GM21381 (cell line): ENCODE data around the gene DHRS12.
"Not testable (repeated sequence)": the region's sequence is repeated elsewhere in the genome, so short reads cannot be mapped to it uniquely, and the experiment has no call there.

Experiments
- ATAC-seq: cut with Tn5 transposase; IDR thresholded peaks from one replicate; pipeline ENCODE4 v1.9.1; 2021; ENCODE audit warnings: mild to moderate bottlenecking, moderate library complexity; ENCODE audit not compliant: unreplicated experiment

Gene DHRS12

GRCh38 chr13:51828730-51829567 is 25.0 kb upstream of the DHRS12 start:
- no peak for ATAC-seq

- ATAC-seq, result no peak
Measured at GRCh38 chr13:51827254-51827653, 23.3 kb upstream of the DHRS12 start.

DNA sequence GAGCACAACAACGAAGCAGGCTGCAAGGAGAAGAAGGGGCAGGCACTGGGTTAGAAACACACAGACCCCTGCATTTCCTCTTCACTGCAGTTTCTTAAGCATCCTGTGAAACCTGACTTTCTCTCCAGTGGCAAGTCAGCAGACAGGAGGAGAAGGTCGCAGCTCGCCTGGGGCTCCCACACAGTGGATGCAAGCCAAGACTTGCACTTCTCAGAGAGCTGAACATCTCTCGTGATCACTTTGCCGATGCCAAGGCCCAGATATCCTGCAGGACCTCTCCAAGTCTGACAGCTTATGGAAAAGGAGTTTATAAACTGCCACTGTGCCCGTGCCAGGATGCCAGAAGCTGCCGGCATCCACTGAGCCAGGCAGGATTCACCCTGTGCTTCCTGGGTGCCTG is 22.6 kb upstream of the DHRS12 start:
- no peak for ATAC-seq

GRCh38 chr13:51825681-51826254 is 21.8 kb upstream of the DHRS12 start:
- ATAC-seq, result no peak

DNA sequence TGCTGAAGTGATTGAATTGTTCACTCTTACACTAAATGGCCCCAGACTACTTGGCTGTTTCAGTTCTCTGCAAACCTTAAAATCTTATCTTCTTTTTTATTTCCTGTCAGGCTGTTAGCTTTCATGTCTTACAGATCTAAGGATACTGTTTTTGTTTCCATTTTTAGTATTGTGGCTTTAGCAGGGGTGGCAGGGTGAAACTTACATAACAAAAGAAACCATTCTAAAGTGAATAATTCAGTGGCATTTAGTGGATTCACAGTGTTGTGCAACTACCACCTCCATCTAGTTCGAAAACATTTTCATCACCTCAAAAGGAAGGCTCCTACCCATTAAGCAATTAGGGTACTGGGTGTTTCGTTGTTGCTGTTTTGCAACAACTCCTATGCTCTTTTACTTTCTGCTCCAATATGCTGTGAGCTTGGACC is 21.2 kb upstream of the DHRS12 start:
- ATAC-seq, result no peak

GRCh38 chr13:51824712-51825111 is 20.7 kb upstream of the DHRS12 start:
- not testable (repeated sequence) for ATAC-seq

- ATAC-seq, result no peak
Measured at GRCh38 chr13:51823863-51824262, 19.9 kb upstream of the DHRS12 start.

DNA sequence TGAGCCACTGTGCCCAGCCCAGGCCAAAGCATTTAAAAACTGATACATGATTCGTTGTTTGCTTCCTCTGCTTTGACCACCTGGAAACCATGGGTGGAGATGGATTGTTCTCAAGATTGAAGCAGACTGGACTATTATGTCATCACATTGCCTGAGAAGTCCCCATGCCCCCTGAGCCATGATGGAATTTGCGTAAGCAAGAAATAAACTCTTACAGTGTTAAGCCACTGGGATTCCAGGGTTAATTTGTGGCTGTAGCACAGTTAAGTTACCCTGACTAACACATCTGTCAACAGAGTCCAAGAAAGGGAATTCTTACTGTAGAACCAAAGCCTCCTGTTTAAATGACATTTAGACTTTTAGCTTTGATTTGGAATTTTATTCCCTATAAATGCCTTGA is 19.4 kb upstream of the DHRS12 start:
- no peak for ATAC-seq

DNA sequence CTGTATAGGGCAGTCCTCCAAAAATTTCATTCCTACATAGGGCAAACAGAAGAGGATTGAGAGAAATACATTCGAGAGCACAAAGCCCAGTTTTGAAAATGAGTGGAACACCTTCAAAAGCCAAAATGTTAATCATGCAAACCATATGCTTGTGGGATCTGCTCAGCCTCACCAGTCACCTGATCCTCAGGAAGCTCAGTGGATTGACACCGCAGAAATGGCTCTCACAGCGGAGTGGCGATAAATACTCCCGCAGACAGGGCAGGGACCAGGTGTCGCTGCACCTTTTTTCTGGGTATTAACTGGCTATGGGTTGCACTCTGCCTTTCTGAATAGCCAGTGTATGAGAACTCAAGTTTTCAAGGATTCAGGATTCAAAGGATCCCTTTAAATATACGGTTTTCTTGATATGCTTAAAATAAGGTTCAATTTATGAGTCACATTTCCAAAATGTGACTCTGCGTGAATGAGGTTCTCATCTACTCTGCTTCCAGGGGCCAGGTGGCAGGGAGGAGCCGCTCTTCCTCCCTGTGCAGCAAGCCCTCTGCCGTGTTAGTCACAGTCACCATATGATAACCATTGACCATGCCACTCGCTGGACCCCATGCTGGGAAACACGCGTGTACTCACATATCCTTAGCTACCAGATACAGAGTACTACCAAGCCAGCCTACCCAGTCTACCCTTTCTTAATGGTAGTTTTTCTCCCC is 18.3 kb upstream of the DHRS12 start:
- ATAC-seq, result no peak

DNA sequence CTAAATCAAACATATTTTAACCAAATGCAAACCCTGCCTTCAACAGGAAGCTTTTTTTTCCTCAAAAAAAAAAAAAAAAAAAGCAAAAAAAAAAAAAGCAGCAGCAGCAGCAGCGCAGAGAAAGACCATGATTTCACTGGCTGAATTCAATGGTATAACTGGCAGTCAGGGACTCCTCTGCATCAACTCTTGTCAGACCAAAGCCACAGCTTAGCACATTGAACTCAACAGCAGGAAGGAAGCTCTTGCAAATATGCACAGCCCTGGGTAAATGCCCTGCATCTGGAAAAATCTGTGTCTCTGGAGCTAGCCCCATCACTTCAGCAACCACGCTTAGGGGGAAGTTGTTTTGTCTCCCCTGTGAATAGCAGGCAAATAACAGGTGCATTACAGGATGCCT is 17.6 kb upstream of the DHRS12 start:
- ATAC-seq, result no peak

- ATAC-seq, result no peak
Measured at GRCh38 chr13:51820016-51820597, 16.1 kb upstream of the DHRS12 start.

GRCh38 chr13:51819544-51819943 is 15.6 kb upstream of the DHRS12 start:
- ATAC-seq, result no peak

GRCh38 chr13:51818781-51819511 is 15.0 kb upstream of the DHRS12 start:
- ATAC-seq, result peak; percentile 41

DNA sequence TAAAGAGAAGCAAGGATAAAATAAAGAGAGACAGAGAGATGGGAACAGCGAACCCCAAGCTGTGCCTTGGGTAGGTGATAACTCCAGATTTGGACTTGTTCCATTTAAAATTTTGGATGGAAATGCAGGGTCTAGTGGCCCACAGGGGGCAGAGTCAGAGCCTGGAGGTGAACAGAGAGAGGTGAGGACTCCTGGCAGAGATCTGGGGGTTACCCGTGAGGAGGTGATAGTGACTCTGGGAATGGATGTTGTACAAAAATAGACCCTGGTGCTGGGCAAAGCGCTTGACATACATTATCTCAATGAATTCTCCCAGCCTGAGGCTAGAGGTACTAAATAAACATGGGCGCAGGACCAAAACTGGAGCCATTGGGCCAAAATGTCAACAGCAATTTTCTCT is 14.3 kb upstream of the DHRS12 start:
- ATAC-seq, result no peak

DNA sequence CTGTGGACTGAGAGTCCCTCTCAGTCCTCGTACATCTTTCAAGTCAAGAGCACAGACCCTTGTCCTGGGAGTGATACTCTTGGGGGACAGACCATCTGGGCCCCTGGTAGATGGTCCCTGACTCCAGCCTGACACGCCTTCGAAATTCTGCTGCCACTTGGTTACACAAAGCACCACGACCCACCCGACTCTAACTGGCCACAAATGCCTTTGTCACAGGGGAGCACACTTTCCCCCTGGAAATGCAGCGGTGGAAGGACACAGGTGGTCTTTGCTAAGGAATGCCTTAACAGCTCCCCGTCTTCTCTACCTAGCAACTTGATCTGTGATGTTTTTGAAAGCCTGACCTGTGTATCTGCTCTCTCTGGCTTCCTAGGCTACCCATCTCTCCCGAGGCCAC is 13.8 kb upstream of the DHRS12 start:
- ATAC-seq, result no peak

- no peak for ATAC-seq
Measured at GRCh38 chr13:51816604-51817249, 12.8 kb upstream of the DHRS12 start.

DNA sequence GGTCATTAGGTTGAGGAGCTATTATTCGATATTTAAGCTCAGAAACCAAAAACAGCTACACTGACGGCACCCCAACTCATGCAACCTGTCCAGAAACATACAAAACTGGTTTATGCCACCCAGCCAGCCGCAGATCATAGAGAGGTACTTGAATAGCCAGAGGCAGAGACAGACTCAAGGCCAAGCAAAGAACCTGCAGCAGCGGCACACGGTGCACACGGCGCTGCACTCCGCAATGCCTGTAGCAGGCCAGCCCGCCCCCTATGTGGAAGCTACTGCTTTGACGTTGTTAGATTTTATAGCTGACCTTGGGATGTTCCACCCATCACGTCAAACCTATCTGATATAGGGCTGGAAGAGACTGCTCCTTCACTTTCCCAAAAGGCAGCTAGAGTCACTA is 11.9 kb upstream of the DHRS12 start:
- ATAC-seq, result no peak

DNA sequence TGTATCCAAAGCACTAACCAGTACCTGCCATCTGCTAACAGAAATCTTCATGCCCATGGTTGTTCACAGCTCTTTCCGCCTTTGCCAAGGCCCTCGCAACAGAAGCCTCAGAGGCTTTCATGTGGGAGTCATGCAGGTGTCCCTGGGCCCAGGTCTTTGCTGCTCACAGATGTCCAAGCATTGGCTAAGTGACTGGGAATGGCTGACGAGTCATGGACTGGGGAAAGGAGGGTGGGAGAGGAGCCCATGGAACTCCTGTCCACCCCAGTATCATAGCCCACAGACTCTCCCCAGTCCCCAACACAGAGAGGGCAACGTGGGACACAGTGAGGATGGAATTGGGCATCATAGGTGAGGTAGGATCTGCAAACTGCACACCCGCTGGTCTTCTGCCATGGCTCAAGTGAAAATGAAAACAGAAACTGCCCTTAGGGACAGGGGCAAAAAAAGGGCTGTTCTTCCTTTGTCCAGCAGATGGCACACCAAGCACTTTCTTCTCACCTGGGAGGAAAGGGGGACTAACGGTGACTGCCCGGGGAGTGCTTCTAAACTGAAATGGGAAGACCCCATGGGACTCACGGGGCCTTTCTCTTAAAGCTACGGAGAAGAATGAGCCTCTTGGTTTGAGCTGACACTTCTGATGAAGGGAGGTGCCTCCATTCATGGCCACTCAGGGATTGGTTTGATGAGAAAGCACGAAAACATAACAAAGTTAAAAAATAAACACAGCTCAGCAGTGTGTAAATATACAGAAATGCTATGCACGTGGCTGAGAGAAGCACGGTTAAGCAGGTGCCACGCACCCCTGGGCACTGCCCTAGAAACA is 11.1 kb upstream of the DHRS12 start:
- ATAC-seq, result peak; percentile 75

GRCh38 chr13:51814071-51814470 is 10.1 kb upstream of the DHRS12 start:
- no peak for ATAC-seq
